K562 (cell line): Measurements from ENCODE around the gene CNDP1. TPM values are rescaled to one million over a fixed set of nuclear protein-coding genes. Genes with fewer than 3 reads are reported as not detected.

ENCODE experiments used
- CHD4 ChIP-seq: fragments of 200-600 bp; sonication (generic); IDR thresholded peaks from 3 replicates; pipeline ENCODE4 v1.6.1; 2012; ENCODE audit warnings: low read depth, mild to moderate bottlenecking, mixed read lengths, low read length, inconsistent platforms; ENCODE audit not compliant: insufficient read depth, insufficient replicate concordance, poor library complexity, severe bottlenecking
- CREB1 ChIP-seq, 2 experiments: sonication (generic) in 1 of 2; formaldehyde crosslinking in 1 of 2; IDR thresholded peaks; 2 replicates each; pipeline versions ENCODE4 v1.6.1 to v1.8.0; 2012 to 2022; ENCODE audit warnings: inconsistent platforms in 1 of 2, mild to moderate bottlenecking in 1 of 2, missing genetic modification reagents in 1 of 2, moderate library complexity in 1 of 2
- DPF2 ChIP-seq: fragments of 450-650 bp; IDR thresholded peaks from 2 replicates; pipeline ENCODE4 v1.6.1; 2016
- SMARCA4 ChIP-seq: fragments of 450-650 bp; IDR thresholded peaks from 2 replicates; pipeline ENCODE4 v1.6.1; 2016
- polyA plus RNA-seq, 8 experiments: library from polyadenylated mRNA; depleted of rRNA in 4 of 8; stranded (reverse) in 5 of 8; unstranded in 3 of 8; fragments of >200 nt; fragmentation: Nextera tagmentation in 2 of 8; fragmentation: Illumina TruSeq in 1 of 8; extraction: Ambion mirVana in 2 of 8; extraction: Trizol in 1 of 8; gene quantifications; 2 replicates each; pipeline versions ENCODE4 v1.2.1 to v1.2.3, GENCODE V29; 2011 to 2014; ENCODE audit warnings: inconsistent platforms in 1 of 8, missing spikeins in 1 of 8
- total RNA-seq, 7 experiments: library from RNA; depleted of rRNA in 6 of 7; stranded (reverse); fragments of >200 nt in 6 of 7; fragmentation: Illumina TruSeq in 2 of 7; extraction: Trizol in 2 of 7; gene quantifications; 2 replicates each; pipeline versions ENCODE4 v1.2.1 to v1.2.3, GENCODE V29; 2011 to 2021; ENCODE audit warnings: low replicate concordance in 1 of 7
- TF ChIP-seq, protein P1 (sequence below): fragments of 200-600 bp; sonication (generic); IDR thresholded peaks from one replicate; pipeline ENCODE4 v1.6.1; 2012; ENCODE audit warnings: mild to moderate bottlenecking, low read depth, low read length, inconsistent platforms
- TF ChIP-seq, protein P2 (sequence below): sonication (generic); formaldehyde crosslinking; IDR thresholded peaks from 2 replicates; pipeline ENCODE4 v1.8.0; 2023; ENCODE audit warnings: mild to moderate bottlenecking, missing genetic modification reagents

CNDP1 gene
- total and polyA plus RNA-seq, 9 of the 15 experiments (the other 6 are each of a cell fraction or from before 2014, with no cell fraction given): not detected

DNA sequence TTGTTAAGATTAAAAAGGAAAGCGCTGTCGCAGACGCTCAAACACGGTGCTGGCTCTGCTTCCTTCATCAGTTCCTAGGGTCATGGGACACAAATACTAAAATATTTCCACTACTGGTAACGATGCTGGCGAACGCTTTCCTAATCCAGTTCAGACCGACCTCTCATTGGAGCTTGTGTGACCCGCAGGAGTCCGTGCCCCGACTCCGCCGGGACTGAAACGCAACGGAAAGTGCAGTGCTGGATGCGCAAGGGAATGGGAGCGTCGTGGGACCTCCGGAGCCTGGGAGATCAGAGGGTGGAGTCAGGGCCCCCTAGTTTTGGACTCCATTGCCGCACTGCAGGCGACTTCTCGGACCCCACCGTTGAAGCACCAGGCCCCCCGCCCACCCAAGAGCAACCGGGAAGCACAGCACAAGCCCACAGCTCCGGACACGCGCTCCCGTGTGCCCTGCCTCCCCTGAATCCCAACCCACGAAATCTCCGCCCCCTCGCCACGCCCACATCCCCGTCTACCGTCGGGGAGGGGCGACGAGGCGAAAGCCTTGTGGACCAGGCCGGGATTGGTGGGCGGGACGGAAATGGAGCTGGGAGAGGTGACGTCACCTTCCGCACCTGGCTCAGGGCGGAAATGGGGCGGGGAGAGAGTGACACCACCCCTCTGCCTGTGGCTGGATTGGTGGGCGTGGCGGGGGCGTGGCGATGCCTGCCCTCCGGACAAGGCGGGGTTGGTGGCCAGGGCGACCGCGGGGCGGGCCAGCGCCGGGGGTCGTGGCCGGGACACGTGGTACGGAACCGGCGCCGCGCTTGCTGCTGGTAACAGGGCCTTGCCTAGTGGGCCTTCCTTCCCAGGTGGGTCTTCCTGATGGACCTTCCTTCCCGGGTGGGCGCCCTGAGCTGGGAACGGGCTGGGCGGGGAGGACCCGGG is 38.5 kb upstream of the CNDP1 start, which contains the start of gene CNDP2 (continued):
- TF ChIP-seq, protein P1, sequence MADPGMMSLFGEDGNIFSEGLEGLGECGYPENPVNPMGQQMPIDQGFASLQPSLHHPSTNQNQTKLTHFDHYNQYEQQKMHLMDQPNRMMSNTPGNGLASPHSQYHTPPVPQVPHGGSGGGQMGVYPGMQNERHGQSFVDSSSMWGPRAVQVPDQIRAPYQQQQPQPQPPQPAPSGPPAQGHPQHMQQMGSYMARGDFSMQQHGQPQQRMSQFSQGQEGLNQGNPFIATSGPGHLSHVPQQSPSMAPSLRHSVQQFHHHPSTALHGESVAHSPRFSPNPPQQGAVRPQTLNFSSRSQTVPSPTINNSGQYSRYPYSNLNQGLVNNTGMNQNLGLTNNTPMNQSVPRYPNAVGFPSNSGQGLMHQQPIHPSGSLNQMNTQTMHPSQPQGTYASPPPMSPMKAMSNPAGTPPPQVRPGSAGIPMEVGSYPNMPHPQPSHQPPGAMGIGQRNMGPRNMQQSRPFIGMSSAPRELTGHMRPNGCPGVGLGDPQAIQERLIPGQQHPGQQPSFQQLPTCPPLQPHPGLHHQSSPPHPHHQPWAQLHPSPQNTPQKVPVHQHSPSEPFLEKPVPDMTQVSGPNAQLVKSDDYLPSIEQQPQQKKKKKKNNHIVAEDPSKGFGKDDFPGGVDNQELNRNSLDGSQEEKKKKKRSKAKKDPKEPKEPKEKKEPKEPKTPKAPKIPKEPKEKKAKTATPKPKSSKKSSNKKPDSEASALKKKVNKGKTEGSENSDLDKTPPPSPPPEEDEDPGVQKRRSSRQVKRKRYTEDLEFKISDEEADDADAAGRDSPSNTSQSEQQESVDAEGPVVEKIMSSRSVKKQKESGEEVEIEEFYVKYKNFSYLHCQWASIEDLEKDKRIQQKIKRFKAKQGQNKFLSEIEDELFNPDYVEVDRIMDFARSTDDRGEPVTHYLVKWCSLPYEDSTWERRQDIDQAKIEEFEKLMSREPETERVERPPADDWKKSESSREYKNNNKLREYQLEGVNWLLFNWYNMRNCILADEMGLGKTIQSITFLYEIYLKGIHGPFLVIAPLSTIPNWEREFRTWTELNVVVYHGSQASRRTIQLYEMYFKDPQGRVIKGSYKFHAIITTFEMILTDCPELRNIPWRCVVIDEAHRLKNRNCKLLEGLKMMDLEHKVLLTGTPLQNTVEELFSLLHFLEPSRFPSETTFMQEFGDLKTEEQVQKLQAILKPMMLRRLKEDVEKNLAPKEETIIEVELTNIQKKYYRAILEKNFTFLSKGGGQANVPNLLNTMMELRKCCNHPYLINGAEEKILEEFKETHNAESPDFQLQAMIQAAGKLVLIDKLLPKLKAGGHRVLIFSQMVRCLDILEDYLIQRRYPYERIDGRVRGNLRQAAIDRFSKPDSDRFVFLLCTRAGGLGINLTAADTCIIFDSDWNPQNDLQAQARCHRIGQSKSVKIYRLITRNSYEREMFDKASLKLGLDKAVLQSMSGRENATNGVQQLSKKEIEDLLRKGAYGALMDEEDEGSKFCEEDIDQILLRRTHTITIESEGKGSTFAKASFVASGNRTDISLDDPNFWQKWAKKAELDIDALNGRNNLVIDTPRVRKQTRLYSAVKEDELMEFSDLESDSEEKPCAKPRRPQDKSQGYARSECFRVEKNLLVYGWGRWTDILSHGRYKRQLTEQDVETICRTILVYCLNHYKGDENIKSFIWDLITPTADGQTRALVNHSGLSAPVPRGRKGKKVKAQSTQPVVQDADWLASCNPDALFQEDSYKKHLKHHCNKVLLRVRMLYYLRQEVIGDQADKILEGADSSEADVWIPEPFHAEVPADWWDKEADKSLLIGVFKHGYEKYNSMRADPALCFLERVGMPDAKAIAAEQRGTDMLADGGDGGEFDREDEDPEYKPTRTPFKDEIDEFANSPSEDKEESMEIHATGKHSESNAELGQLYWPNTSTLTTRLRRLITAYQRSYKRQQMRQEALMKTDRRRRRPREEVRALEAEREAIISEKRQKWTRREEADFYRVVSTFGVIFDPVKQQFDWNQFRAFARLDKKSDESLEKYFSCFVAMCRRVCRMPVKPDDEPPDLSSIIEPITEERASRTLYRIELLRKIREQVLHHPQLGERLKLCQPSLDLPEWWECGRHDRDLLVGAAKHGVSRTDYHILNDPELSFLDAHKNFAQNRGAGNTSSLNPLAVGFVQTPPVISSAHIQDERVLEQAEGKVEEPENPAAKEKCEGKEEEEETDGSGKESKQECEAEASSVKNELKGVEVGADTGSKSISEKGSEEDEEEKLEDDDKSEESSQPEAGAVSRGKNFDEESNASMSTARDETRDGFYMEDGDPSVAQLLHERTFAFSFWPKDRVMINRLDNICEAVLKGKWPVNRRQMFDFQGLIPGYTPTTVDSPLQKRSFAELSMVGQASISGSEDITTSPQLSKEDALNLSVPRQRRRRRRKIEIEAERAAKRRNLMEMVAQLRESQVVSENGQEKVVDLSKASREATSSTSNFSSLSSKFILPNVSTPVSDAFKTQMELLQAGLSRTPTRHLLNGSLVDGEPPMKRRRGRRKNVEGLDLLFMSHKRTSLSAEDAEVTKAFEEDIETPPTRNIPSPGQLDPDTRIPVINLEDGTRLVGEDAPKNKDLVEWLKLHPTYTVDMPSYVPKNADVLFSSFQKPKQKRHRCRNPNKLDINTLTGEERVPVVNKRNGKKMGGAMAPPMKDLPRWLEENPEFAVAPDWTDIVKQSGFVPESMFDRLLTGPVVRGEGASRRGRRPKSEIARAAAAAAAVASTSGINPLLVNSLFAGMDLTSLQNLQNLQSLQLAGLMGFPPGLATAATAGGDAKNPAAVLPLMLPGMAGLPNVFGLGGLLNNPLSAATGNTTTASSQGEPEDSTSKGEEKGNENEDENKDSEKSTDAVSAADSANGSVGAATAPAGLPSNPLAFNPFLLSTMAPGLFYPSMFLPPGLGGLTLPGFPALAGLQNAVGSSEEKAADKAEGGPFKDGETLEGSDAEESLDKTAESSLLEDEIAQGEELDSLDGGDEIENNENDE: no peak
- TF ChIP-seq SMARCA4: no peak; the same call in 1 of the 2 replicates
- no peak for TF ChIP-seq CHD4
- peak; percentile 68 for TF ChIP-seq CREB1 (IDR thresholded peaks at IDR 0.05)
- peak; percentile 89 for TF ChIP-seq CREB1 (CRISPR knock-in tag; IDR thresholded peaks at IDR 0.05)
- 0 out of 2 replicates have a peak, but pooled peaks have one; percentile 44 for TF ChIP-seq DPF2
- TF ChIP-seq, protein P2, sequence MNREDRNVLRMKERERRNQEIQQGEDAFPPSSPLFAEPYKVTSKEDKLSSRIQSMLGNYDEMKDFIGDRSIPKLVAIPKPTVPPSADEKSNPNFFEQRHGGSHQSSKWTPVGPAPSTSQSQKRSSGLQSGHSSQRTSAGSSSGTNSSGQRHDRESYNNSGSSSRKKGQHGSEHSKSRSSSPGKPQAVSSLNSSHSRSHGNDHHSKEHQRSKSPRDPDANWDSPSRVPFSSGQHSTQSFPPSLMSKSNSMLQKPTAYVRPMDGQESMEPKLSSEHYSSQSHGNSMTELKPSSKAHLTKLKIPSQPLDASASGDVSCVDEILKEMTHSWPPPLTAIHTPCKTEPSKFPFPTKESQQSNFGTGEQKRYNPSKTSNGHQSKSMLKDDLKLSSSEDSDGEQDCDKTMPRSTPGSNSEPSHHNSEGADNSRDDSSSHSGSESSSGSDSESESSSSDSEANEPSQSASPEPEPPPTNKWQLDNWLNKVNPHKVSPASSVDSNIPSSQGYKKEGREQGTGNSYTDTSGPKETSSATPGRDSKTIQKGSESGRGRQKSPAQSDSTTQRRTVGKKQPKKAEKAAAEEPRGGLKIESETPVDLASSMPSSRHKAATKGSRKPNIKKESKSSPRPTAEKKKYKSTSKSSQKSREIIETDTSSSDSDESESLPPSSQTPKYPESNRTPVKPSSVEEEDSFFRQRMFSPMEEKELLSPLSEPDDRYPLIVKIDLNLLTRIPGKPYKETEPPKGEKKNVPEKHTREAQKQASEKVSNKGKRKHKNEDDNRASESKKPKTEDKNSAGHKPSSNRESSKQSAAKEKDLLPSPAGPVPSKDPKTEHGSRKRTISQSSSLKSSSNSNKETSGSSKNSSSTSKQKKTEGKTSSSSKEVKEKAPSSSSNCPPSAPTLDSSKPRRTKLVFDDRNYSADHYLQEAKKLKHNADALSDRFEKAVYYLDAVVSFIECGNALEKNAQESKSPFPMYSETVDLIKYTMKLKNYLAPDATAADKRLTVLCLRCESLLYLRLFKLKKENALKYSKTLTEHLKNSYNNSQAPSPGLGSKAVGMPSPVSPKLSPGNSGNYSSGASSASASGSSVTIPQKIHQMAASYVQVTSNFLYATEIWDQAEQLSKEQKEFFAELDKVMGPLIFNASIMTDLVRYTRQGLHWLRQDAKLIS (CRISPR knock-in tag): 0 out of 2 replicates have a peak, but pooled peaks have one; percentile 36
